Measurements from ENCODE around the gene APBB1IP.

APBB1IP gene

GRCh38 chr10:26486304-26486703, 48.2 kb downstream of the APBB1IP start:
- no peak for TF ChIP-seq CTCF (IDR thresholded peaks at IDR 0.05; ENCODE audit: low read depth, low read length, poor library complexity, severe bottlenecking)
- TF ChIP-seq EZH2phosphoT487 (IDR thresholded peaks at IDR 0.05; ENCODE audit: borderline replicate concordance, low read length): no peak
- Histone ChIP-seq H4K20me1 (ENCODE audit: control insufficient read depth, insufficient read depth, low read depth, low read length) (no peaks in the 10 kb centered on the region), H3K4me2 (ENCODE audit: low read length) (no peak overlapping the region)

GRCh38 chr10:26486990-26487850, 49.1 kb downstream of the APBB1IP start:
- no peak for TF ChIP-seq EZH2phosphoT487 (IDR thresholded peaks at IDR 0.05; ENCODE audit: borderline replicate concordance, low read length)
- no peak for TF ChIP-seq CTCF (IDR thresholded peaks at IDR 0.05; ENCODE audit: low read depth, low read length, poor library complexity, severe bottlenecking)
- Histone ChIP-seq H3F3A (ENCODE audit: control insufficient read depth, insufficient read depth) (0 out of 2 replicates have a peak, but pooled peaks cover 2% of the 10 kb centered on the region), H3K79me2 (ENCODE audit: control insufficient read depth, low read length) (peaks cover 96% of the 10 kb centered on the region), H4K20me1 (ENCODE audit: control insufficient read depth, insufficient read depth, low read depth, low read length) (no peaks in the 10 kb centered on the region), H3K4me2 (ENCODE audit: low read length) (no peak overlapping the region), H3K4me1 (ENCODE audit: control insufficient read depth, low read length) (peaks cover 45% of the 10 kb centered on the region), H3K27me3 (ENCODE audit: control insufficient read depth, low read length) (no peaks in the 10 kb centered on the region), H3K36me3 (ENCODE audit: control insufficient read depth, low read length) (peaks cover 54% of the 10 kb centered on the region), H3K9me2 (replicated peaks; ENCODE audit: control insufficient read depth, low read length) (no peaks in the 10 kb centered on the region), H3K4me3 (ENCODE audit: low read length) (no peak overlapping the region), H3K9me3 (ENCODE audit: control insufficient read depth, insufficient read depth, low read length) (no peaks in the 10 kb centered on the region), H3K27ac (ENCODE audit: low read depth, low read length) (no peak overlapping the region)

More at GRCh38 chr10:26486304-26486703, 48.2 kb downstream of the APBB1IP start:
- Histone ChIP-seq H3K9me3 (ENCODE audit: control insufficient read depth, insufficient read depth, low read length) (no peaks in the 10 kb centered on the region), H3F3A (ENCODE audit: control insufficient read depth, insufficient read depth) (peaks cover 10% of the 10 kb centered on the region), H3K4me1 (ENCODE audit: control insufficient read depth, low read length) (peaks cover 54% of the 10 kb centered on the region), H3K9me2 (replicated peaks; ENCODE audit: control insufficient read depth, low read length) (no peaks in the 10 kb centered on the region), H3K36me3 (ENCODE audit: control insufficient read depth, low read length) (peaks cover 48% of the 10 kb centered on the region), H3K4me3 (ENCODE audit: low read length) (no peak overlapping the region), H3K27ac (ENCODE audit: low read depth, low read length) (no peak overlapping the region), H3K27me3 (ENCODE audit: control insufficient read depth, low read length) (no peaks in the 10 kb centered on the region), H3K79me2 (ENCODE audit: control insufficient read depth, low read length) (peaks cover 95% of the 10 kb centered on the region)

- H3K9me2 ChIP-seq (replicated peaks; ENCODE audit: control insufficient read depth, low read length): no peaks in the 10 kb centered on the region
- no peak overlapping the region for H3K4me2 ChIP-seq (ENCODE audit: low read length)
- H3F3A ChIP-seq (ENCODE audit: control insufficient read depth, insufficient read depth): no peaks in the 10 kb centered on the region
- no peak for TF ChIP-seq CTCF (IDR thresholded peaks at IDR 0.05; ENCODE audit: low read depth, low read length, poor library complexity, severe bottlenecking)
- no peak for TF ChIP-seq EZH2phosphoT487 (IDR thresholded peaks at IDR 0.05; ENCODE audit: borderline replicate concordance, low read length)
- H4K20me1 ChIP-seq (ENCODE audit: control insufficient read depth, insufficient read depth, low read depth, low read length): no peaks in the 10 kb centered on the region
- H3K79me2 ChIP-seq (ENCODE audit: control insufficient read depth, low read length): peaks cover 85% of the 10 kb centered on the region
- no peak overlapping the region for H3K27ac ChIP-seq (ENCODE audit: low read depth, low read length)
- no peak overlapping the region for H3K4me3 ChIP-seq (ENCODE audit: low read length)
- no peaks in the 10 kb centered on the region for H3K27me3 ChIP-seq (ENCODE audit: control insufficient read depth, low read length)
- peaks cover 34% of the 10 kb centered on the region for H3K4me1 ChIP-seq (ENCODE audit: control insufficient read depth, low read length)
- H3K36me3 ChIP-seq (ENCODE audit: control insufficient read depth, low read length): peaks cover 61% of the 10 kb centered on the region
- H3K9me3 ChIP-seq (ENCODE audit: control insufficient read depth, insufficient read depth, low read length): no peaks in the 10 kb centered on the region
These were observed 50.2 kb downstream of the APBB1IP start for GRCh38 chr10:26488344-26488743.

All from DOHH2 (cell line).